AG08396 (cell line): ENCODE measurements around the gene MIGA1.
"Not testable (repeated sequence)": the region's sequence is repeated elsewhere in the genome, so short reads cannot be mapped to it uniquely, and the experiment has no call there.

Experiments used
- DNase-seq: peaks from one replicate; pipeline ENCODE4 v3.0.0; 2012; ENCODE audit warnings: low spot score, mixed read lengths

MIGA1 gene, protein sequence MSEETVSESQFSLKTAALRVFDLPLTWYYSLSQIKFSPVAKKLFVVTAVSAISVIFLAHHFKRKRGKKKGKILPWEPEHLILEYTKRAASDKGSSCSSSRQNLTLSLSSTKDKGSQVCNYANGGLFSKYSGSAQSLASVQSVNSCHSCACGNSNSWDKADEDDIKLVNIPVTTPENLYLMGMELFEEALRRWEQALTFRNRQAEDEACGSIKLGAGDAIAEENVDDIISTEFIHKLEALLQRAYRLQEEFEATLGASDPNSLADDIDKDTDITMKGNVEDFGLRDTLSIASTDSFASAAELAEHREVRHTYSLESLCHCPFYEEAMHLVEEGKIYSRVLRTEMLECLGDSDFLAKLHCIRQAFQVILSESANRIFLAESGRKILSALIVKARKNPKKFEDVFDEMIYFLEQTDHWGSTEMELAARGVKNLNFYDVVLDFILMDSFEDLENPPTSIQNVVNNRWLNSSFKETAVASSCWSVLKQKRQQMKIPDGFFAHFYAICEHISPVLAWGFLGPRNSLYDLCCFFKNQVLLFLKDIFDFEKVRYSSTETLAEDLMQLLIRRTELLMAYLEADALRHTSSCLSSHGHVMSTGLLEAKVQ

GRCh38 chr1:77779529-77780281, at the start of gene MIGA1:
MIGA1 (plus strand) TSS chr1:77779649; CDS start chr1:77783253, 3,604 bp downstream.
- peak; percentile 85 for DNase-seq

DNA sequence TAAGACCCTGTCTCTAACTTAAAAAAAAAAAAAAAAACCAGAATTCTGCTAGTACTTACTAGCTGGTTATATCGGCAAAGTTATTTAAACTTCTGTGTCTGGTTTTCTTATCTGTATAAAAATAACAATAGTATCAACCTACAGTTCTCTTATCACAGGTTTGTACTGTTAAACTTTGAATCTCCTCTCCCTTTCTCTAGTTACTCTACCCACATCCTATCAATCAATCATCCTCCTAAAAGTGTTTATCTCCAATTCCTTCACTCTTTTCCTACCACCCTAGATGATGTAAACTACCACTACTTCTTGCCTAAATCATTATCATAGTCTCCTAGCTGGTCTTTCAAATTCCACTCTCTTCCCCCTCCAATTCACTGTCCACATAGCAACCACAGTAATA, 47.4 kb upstream of the MIGA1 start:
- DNase-seq = no peak

DNA sequence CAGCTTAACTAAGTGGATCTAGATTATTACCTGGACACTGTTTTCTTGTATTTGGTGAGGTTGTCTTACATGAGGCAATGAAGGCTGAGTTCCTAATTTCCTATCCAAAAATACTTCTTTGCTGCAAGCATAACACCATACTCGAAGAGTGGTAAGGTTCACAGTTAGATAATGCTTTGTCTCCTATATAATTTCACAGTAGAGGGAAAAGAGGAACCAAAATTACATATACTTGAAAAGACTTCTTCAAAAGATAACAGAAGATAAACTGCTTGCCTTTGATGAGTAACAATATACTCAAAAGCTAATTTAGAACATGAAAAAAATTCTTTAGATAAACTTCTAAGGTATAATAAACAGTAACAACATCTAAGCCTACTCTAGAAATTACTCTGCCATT, 40.2 kb upstream of the MIGA1 start:
- no peak for DNase-seq

DNA sequence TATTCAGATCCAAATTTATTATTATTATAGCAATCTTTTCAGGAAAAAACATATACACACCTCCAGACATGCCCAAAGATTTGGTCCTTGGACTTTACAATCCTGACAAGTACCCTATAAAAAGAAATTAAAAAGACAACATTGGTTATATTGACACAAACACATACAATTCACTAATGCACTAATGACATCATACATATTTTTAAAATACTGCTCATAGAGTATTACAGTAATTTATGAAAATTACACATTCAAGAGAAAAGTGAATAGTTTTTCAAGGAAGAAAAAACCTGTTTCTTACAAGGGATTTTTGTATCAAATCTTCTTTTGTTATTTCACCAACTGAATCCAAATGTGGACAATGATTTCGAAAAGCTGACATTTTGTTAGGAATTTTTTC, 38.1 kb upstream of the MIGA1 start:
- DNase-seq = no peak

DNA sequence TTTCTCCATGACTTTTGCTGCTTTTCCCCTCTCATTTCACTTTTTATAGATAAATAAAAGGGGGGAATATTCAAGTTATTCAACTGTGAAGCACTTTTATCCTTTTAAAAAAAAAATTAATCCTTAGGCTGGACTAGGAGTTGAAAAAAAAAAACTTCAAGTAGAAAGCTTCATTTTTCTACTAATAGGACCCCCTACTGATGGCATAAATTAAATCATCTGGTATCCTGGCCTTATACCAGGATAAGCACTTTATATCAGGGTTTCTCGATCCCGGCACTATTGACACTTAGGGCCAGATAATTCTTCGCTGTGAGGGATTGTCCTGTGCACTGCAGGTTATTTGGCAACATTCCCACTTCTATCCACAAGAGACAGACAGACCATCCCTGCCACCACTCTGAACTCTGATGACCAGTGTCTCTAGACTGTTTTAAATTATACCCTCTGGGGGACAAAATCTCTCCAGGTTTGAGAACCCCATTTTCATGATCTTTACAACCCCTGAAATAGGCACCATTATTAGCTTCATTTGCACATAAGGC, 37.4 kb upstream of the MIGA1 start:
- no peak for DNase-seq

GRCh38 chr1:77744576-77744975, 34.9 kb upstream of the MIGA1 start:
- DNase-seq = no peak

DNA sequence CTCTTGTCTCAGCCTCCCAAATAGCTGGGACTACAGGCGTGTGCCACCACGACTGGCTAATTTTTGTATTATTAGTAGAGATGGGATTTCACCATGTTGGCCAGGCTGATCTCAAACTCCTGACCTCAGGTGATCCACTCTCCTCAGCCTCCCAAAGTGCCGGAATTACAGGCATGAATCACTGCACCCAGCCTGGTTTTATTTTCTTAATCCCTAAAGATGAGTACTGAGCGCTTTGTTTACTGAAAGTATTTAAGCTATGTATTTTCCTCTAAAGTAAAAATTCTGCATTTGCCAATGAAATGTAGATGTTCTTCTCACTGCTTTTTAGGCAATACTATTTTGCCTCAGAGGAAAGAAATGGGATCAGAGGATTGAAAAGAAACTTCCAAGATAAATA, 30.0 kb upstream of the MIGA1 start:
- DNase-seq = not testable (repeated sequence)

- no peak for DNase-seq
Observed at GRCh38 chr1:77756052-77756754, 23.2 kb upstream of the MIGA1 start.

- DNase-seq = no peak
Observed at GRCh38 chr1:77757066-77757584, 22.3 kb upstream of the MIGA1 start.

- DNase-seq = peak; percentile 50
Observed at GRCh38 chr1:77757603-77758002, 21.8 kb upstream of the MIGA1 start.

DNA sequence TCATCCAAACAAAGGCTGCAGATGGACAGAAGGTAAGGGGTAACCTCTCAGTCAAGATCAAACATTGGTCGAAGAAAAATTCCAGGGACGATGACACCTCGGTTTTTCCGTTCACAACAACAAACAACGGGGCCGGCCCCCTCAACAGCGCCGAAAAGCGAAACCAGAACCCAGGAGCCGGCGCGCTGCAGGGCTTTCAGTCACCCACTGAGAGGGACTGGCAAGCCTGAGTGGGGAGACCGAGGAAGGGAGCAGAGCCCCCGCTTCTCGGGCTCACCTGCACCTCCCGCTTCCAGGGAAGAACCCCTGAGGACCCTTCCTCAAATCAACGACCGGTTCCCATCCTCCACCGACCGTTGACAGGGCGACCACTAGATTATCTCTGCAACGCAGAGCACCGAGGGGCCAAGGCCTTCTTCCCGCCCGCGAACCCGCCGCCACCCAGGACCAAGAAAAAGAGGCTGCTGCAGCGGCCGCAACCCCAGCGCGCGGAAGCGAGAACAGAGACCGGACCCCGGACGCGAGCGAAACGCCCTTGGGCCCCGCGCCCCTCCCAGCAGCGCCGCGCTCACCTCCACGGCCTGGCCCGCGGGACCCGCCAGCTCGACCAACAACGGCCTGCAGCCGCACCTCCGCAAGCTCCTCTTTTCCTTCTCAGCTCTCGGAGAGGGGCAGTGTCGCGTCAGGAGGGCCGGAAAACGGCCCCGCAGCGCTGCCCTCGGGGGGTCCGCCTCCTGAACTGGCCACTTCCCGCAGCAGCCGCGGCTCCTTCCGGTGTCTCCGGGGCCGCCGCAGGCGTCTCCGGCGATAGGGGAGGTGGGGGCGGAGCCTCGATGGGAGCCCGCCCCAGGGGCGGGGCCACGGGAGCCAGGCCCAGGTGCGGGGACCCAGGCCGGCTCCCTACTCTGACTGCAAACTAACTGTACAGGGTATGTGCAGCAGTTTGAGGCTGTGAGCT, 20.1 kb upstream of the MIGA1 start, which contains the start of gene USP33:
TSS of gene USP33 (minus strand) at position 782 of the 958 bp plus-strand sequence. CDS start 18,155 bp downstream, outside the sequence.
- peak; percentile 91 for DNase-seq

DNA sequence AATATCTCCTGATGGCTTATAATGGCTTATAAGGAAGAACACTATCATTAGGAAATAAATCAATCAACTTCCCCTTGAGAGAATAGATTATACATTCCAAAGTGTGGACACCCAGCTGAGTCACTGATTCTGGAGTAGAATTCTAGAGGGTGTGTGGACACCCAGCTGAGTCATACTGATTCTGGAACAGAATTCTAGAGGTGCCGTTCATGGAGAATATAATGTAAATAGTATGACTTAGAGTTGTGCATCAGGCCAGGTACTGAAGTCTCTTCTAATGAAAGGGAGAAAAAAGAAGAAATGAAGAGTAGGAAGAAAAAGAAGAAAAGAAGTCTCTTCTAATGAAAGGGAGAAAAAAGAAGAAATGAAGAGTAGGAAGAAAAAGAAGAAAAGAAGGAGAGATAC, 17.4 kb upstream of the MIGA1 start:
- peak; percentile 55 for DNase-seq

DNA sequence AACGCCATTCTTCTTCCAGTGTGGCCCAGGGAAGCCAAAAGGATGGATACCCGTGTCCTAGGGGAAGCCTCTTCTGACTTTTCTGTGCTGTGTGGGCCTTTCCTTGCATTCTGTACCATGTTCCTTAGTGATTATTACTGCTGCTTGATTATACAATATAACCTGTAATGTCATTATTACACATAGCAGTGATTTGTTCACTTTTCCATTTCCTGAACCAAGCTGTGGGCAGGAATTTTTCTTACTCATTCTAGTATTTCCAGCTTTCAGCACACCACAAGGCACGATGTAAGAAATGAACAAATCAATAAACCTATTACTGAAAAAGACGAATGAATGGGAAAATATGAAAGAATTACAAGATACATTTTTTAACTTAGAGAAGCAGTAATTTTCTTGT, 11.4 kb upstream of the MIGA1 start:
- DNase-seq = no peak

- no peak for DNase-seq
Observed at GRCh38 chr1:77776007-77776700, 3.3 kb upstream of the MIGA1 start.

DNA sequence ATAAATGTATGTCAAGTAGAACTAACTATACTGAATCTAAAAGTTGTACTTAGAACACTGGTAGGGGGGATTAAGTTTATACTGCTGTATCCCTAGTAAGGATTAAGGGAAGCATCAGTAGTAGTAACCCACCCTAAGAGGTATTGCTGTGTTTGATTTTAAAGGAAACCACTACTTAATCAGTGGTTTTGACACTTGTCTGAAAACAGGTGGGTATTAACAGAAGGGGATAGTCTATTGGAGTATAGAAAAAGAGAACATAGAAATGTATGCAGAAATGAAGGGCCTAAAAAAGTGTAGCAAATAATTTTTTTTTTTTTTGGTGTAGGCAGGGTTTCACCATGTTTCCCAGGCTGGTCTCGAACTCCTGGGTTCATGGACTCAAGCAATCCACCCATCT, 2.2 kb downstream of the MIGA1 start:
- DNase-seq = no peak

DNA sequence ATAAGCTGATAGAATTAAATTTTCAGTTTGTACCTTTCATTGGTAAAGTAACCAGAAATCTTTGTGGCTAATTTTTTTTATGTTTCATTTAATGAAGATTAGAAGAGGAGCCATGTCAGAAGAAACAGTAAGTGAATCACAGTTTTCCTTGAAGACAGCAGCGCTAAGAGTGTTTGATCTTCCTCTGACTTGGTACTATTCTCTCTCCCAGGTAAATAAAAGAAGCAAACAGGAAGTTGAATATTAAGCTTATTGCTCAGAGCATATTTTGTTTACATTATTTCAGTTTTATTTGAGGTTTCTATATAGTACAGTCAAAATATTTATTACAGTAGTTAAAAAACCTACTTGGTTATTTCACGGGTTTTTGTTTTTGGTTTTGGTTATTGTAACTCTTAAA, 3.7 kb downstream of the MIGA1 start:
- DNase-seq = no peak

- DNase-seq = not testable (repeated sequence)
Observed at GRCh38 chr1:77786093-77786741, 6.8 kb downstream of the MIGA1 start.

DNA sequence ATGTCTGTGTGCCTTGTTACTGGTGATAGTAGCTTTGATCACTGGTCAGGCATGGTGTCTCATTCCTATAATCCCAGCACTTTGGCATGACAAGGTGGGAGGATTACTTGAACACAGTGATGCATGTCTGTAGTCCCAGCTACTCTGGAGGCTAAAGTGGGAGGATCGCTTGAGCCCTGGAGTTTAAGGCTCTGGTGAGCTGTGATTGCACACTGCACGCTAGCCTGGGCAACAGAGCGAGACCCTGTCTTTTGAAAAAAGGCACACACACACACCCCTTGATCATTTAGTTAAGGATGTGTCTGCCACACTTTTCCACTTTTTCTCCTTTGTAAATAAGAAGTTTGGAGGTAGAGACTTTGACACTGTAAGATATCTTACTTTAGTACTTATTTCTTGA, 15.1 kb downstream of the MIGA1 start:
- no peak for DNase-seq

DNA sequence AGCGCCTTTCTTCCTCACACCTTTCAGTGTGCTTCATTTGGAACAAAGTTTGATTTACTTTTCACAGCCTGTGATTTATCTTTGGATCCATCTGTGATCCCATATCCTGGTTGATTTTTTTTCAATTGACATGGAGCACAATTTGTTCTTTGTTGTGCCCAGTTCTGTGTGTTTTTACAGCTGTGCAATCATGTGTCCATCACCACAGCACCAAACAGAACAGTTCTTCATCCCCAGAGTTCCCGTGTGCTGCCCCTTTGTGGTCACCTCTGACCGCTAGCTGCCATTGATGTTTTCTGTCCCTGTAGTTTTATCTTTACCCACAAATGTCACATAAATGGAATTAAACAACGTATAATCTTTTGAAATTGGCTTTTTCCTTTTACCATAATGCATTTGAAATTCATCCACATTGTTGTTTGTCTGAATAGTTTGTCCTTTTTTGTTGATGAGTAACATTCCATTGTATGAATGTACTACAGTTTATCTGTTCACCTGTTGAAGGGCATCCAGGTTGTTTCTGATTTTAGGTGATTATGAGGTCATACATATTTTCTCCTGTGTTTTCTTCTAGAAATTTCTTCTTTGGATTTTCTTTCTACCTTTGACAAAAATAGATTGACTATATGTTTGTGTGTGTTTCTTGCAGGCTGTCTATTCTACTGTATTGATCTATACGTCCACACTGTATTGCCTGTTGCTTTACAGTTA, 17.4 kb downstream of the MIGA1 start:
- DNase-seq = no peak
